ENCODE data around the gene ACAN. TPM values are rescaled to one million over a fixed set of nuclear protein-coding genes. Genes with fewer than 3 reads are reported as not detected.

The ACAN gene
- total and polyA plus RNA-seq, 9 of the 15 experiments (the other 6 are each of a cell fraction or from before 2014, with no cell fraction given): not detected

DNA sequence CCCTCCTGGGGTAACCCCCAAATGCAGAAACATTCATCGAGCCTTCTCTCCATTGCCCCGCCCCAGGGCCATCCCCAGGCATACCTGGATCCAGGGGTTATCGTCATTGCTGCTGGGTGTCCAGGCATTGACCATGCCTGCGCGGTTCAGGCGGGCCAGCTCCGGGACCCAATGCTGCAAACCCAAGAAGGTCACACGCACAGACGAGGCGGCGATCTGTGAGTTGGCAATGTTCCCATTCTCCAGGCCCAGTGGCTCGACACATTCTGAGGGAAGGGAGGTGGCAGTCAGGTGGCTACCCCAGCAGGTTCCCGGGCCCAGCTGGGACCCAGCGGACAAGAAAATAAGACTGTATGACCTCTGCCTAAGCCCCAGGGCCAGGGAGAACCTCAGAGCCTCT, 103.9 kb downstream of the ACAN start:
- H3K4me3 ChIP-seq: no peak overlapping the region
- TF ChIP-seq NFIC (IDR thresholded peaks at IDR 0.05) (peak; percentile 25; the same call in 1 of the 2 replicates), HCFC1 (IDR thresholded peaks at IDR 0.05; ENCODE audit: low read depth, low read length) (no peak), TCF3 (CRISPR knock-in tag; IDR thresholded peaks at IDR 0.05) (no peak), POLR2G (IDR thresholded peaks at IDR 0.05; ENCODE audit: low read depth, low read length) (peak; percentile 45; the same call in 1 of the 2 replicates), ZNF696 (CRISPR knock-in tag; conservative IDR thresholded peaks at IDR 0.05) (no peak), WHSC1 (IDR thresholded peaks at IDR 0.05; ENCODE audit: low read length) (no peak)
- TF ChIP-seq, protein P1, sequence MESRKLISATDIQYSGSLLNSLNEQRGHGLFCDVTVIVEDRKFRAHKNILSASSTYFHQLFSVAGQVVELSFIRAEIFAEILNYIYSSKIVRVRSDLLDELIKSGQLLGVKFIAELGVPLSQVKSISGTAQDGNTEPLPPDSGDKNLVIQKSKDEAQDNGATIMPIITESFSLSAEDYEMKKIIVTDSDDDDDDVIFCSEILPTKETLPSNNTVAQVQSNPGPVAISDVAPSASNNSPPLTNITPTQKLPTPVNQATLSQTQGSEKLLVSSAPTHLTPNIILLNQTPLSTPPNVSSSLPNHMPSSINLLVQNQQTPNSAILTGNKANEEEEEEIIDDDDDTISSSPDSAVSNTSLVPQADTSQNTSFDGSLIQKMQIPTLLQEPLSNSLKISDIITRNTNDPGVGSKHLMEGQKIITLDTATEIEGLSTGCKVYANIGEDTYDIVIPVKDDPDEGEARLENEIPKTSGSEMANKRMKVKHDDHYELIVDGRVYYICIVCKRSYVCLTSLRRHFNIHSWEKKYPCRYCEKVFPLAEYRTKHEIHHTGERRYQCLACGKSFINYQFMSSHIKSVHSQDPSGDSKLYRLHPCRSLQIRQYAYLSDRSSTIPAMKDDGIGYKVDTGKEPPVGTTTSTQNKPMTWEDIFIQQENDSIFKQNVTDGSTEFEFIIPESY (CRISPR knock-in tag; IDR thresholded peaks at IDR 0.05): no peak
- TF ChIP-seq, protein P2, sequence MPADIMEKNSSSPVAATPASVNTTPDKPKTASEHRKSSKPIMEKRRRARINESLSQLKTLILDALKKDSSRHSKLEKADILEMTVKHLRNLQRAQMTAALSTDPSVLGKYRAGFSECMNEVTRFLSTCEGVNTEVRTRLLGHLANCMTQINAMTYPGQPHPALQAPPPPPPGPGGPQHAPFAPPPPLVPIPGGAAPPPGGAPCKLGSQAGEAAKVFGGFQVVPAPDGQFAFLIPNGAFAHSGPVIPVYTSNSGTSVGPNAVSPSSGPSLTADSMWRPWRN (IDR thresholded peaks at IDR 0.05; ENCODE audit: low read depth): no peak
- no peaks in the 10 kb centered on the region for H3K9me3 ChIP-seq (replicated peaks; ENCODE audit: control insufficient read depth, insufficient read depth, low read depth, low read length)
- in situ Hi-C loops (cut with MboI) (no loop called here), intact Hi-C loops (cut with micrococcal nuclease) (no loop called here)
- ATAC-seq (no peak), FAIRE-seq (no peak), DNase-seq (ENCODE audit: extremely low read depth in 1 of 4, low spot score in 3 of 4) (no peak)
- BruUV-seq (replicated peaks): no TSS peak
- H3K79me2 ChIP-seq (ENCODE audit: control insufficient read depth, insufficient read depth, low read length): peaks cover 28% of the 10 kb centered on the region
- no peak overlapping the region for H3K27ac ChIP-seq (ENCODE audit: extremely low read depth, low read depth, low read length)
- 0 out of 2 replicates have a peak, but pooled peaks cover 9% of the 10 kb centered on the region for H4K20me1 ChIP-seq (replicated peaks; ENCODE audit: control insufficient read depth, insufficient read depth, low read length)
- no peak overlapping the region for H3K9ac ChIP-seq (ENCODE audit: insufficient read depth in 1 of 2, low read depth in 2 of 2, low read length in 2 of 2)
- POLR2A ChIA-PET: interaction anchor here (0.5 to 0.6 kb wide), 2 partner anchors 11 to 52 kb away, joined by 3 to 4 read pairs; no protein-coding TSS in a partner anchor
- WGBS (ENCODE audit: insufficient coverage, low coverage, missing lambda C conversion rate): 86% methylated on average over 14 of the region's 14 CpGs
- no peak overlapping the region for H2AFZ ChIP-seq (ENCODE audit: low read depth, low read length)
- no peaks in the 10 kb centered on the region for H3K27me3 ChIP-seq (ENCODE audit: control insufficient read depth in 2 of 2, insufficient read depth in 2 of 2, low read length in 2 of 2)
- no peak overlapping the region for H3K4me2 ChIP-seq (ENCODE audit: insufficient read depth, low read length)
- CTCF ChIA-PET (ENCODE audit: low intra/inter-chr PET ratio): interaction anchor here (1.1 kb wide), 1 partner anchor 110 kb away, joined by 4 read pairs; no protein-coding TSS in a partner anchor
- H3K9me1 ChIP-seq (ENCODE audit: control insufficient read depth, insufficient read depth, low read length): peaks cover 3% of the 10 kb centered on the region
- peaks cover 36 to 38% of the 10 kb centered on the region in 2 experiments; a peak in 4 of 5 replicates for H3K4me1 ChIP-seq (replicated peaks in 1 of 2; ENCODE audit: control insufficient read depth in 2 of 2, insufficient read depth in 2 of 2, low read length in 2 of 2)
- H3K36me3 ChIP-seq (ENCODE audit: control insufficient read depth, insufficient read depth, low read length): peaks cover 88% of the 10 kb centered on the region

Measured in K562 (cell line).